ENCODE results near the gene KAT8. TPM values are rescaled to one million over a fixed set of nuclear protein-coding genes. Genes with fewer than 3 reads are reported as not detected.

The KAT8 gene
- total and polyA plus RNA-seq, 9 of the 15 experiments (the other 6 are each of a cell fraction or from before 2014, with no cell fraction given) = 10.0 to 98.5 (median 76.4) TPM

GRCh38 chr16:31111881-31112466 lies 5.5 kb upstream of the KAT8 start:
- H3K79me2 ChIP-seq (ENCODE audit: control insufficient read depth, insufficient read depth, low read length) = peaks cover 25% of the 10 kb centered on the region
- H2AFZ ChIP-seq (ENCODE audit: low read depth, low read length) = no peak overlapping the region
- H3K9me3 ChIP-seq (replicated peaks; ENCODE audit: control insufficient read depth, insufficient read depth, low read depth, low read length) = no peaks in the 10 kb centered on the region
- no peak overlapping the region for H3K4me3 ChIP-seq
- in situ Hi-C loops (cut with MboI) (no loop called here), intact Hi-C loops (cut with micrococcal nuclease) (no loop called here)
- no peaks in the 10 kb centered on the region; the same call in 1 of the 2 replicates for H4K20me1 ChIP-seq (replicated peaks; ENCODE audit: control insufficient read depth, insufficient read depth, low read length)
- TF ChIP-seq HMBOX1 (IDR thresholded peaks at IDR 0.05) (no peak), THRA (IDR thresholded peaks at IDR 0.05) (no peak), USF2 (CRISPR knock-in tag; IDR thresholded peaks at IDR 0.05) (no peak), FOXJ3 (CRISPR knock-in tag; IDR thresholded peaks at IDR 0.05) (no peak), ILF3 (IDR thresholded peaks at IDR 0.05; ENCODE audit: borderline replicate concordance) (no peak), ZNF75A (CRISPR knock-in tag; IDR thresholded peaks at IDR 0.05) (no peak), RBFOX2 (IDR thresholded peaks at IDR 0.05; ENCODE audit: low read depth, low read length) (peak; percentile 50), MCM2 (IDR thresholded peaks at IDR 0.05; ENCODE audit: low read depth) (no peak), PHF21A (IDR thresholded peaks at IDR 0.05; ENCODE audit: borderline replicate concordance, low read depth) (no peak), ZBTB9 (CRISPR knock-in tag; IDR thresholded peaks at IDR 0.05) (no peak), NKRF (IDR thresholded peaks at IDR 0.05; ENCODE audit: borderline replicate concordance) (no peak), PKNOX1 (IDR thresholded peaks at IDR 0.05) (no peak), POLR2G (IDR thresholded peaks at IDR 0.05; ENCODE audit: low read depth, low read length) (peak; percentile 57), NFATC3 (IDR thresholded peaks at IDR 0.05) (no peak)
- FAIRE-seq (no peak), DNase-seq (ENCODE audit: extremely low read depth in 1 of 4, low spot score in 3 of 4) (no peak), ATAC-seq (no peak)
- no peaks in the 10 kb centered on the region for H3K9me1 ChIP-seq (ENCODE audit: control insufficient read depth, insufficient read depth, low read length)
- H3K27me3 ChIP-seq (ENCODE audit: control insufficient read depth in 2 of 2, insufficient read depth in 2 of 2, low read length in 2 of 2) = no peaks in the 10 kb centered on the region
- H3K4me2 ChIP-seq (ENCODE audit: insufficient read depth, low read length) = no peak overlapping the region
- ChIA-PET POLR2A (interaction anchor here (0.6 to 1.2 kb wide), 4 partner anchors 9 to 154 kb away, joined by 3 to 5 read pairs (median 3); partner anchors contain the start of gene SETD1A), CTCF (ENCODE audit: low intra/inter-chr PET ratio) (no interaction called here)
- peaks cover 51% of the 10 kb centered on the region; the same call in 2 of the 3 replicates for H3K36me3 ChIP-seq (ENCODE audit: control insufficient read depth, insufficient read depth, low read length)
- no TSS peak for BruUV-seq (replicated peaks)
- no peak overlapping the region for H3K27ac ChIP-seq (ENCODE audit: extremely low read depth, low read depth, low read length)
- WGBS (ENCODE audit: insufficient coverage, low coverage, missing lambda C conversion rate) = 91% methylated on average over 17 of the region's 23 CpGs
- peak overlapping the region in 1 of 2 experiments; percentile 43; a peak in 2 of 4 replicates for H3K9ac ChIP-seq (ENCODE audit: insufficient read depth in 1 of 2, low read depth in 2 of 2, low read length in 2 of 2)
- peaks cover 4 to 44% of the 10 kb centered on the region in 2 experiments; a peak in 4 of 5 replicates for H3K4me1 ChIP-seq (replicated peaks in 1 of 2; ENCODE audit: control insufficient read depth in 2 of 2, insufficient read depth in 2 of 2, low read length in 2 of 2)
